Duodenal mucosa (tissue), 2 donors: ENCODE measurements around the gene THBS1.

ENCODE experiments used
- H3K27ac ChIP-seq: one replicate; pipeline ENCODE4 v1.7.0; 2013; ENCODE audit warnings: low read depth, low read length
- H3K27me3 ChIP-seq, 2 donors: one replicate each; pipeline ENCODE4 v1.7.0; 2013; ENCODE audit warnings: low read length in 2 of 2, control low read depth in 1 of 2; ENCODE audit not compliant: insufficient read depth in 2 of 2, control insufficient read depth in 1 of 2
- H3K36me3 ChIP-seq, 2 donors: one replicate each; pipeline ENCODE4 v1.7.0; 2013; ENCODE audit warnings: low read length in 2 of 2, control low read depth in 1 of 2; ENCODE audit not compliant: insufficient read depth in 2 of 2, control insufficient read depth in 1 of 2
- H3K4me1 ChIP-seq, 2 donors: one replicate each; pipeline ENCODE4 v1.7.0; 2013; ENCODE audit warnings: low read length in 2 of 2, control low read depth in 1 of 2; ENCODE audit not compliant: insufficient read depth in 2 of 2, control insufficient read depth in 1 of 2
- H3K4me3 ChIP-seq, 2 donors: one replicate each; pipeline ENCODE4 v1.7.0; 2013; ENCODE audit warnings: low read length in 2 of 2, low read depth in 1 of 2
- H3K9ac ChIP-seq, 2 donors: one replicate each; pipeline ENCODE4 v1.7.0; 2013; ENCODE audit warnings: low read length in 2 of 2, low read depth in 1 of 2
- H3K9me3 ChIP-seq, 2 donors: one replicate each; pipeline ENCODE4 v1.7.0; 2013; ENCODE audit warnings: low read length in 2 of 2, control low read depth in 1 of 2; ENCODE audit not compliant: control insufficient read depth in 1 of 2

Gene THBS1

GRCh38 chr15:39644136-39644535 lies 63.3 kb downstream of the THBS1 start:
- Histone ChIP-seq H3K27ac (no peak overlapping the region), H3K4me3 (no peak overlapping the region), H3K36me3 (no peaks in the 10 kb centered on the region), H3K27me3 (no peaks in the 10 kb centered on the region), H3K9me3 (no peaks in the 10 kb centered on the region), H3K9ac (no peak overlapping the region), H3K4me1 (no peaks in the 10 kb centered on the region)

GRCh38 chr15:39645138-39645975 lies 64.5 kb downstream of the THBS1 start:
- no peaks in the 10 kb centered on the region for H3K36me3 ChIP-seq
- H3K4me1 ChIP-seq, result no peaks in the 10 kb centered on the region
- no peaks in the 10 kb centered on the region for H3K27me3 ChIP-seq
- H3K9me3 ChIP-seq, result no peaks in the 10 kb centered on the region
- H3K9ac ChIP-seq, result no peak overlapping the region
- no peak overlapping the region for H3K4me3 ChIP-seq
- no peak overlapping the region for H3K27ac ChIP-seq

- H3K4me1 ChIP-seq, result no peaks in the 10 kb centered on the region
Measured at GRCh38 chr15:39645976-39646257, 65.0 kb downstream of the THBS1 start.

GRCh38 chr15:39646425-39646824 lies 65.5 kb downstream of the THBS1 start:
- Histone ChIP-seq H3K9me3 (no peaks in the 10 kb centered on the region), H3K27ac (no peak overlapping the region), H3K9ac (no peak overlapping the region), H3K4me3 (no peak overlapping the region), H3K4me1 (no peaks in the 10 kb centered on the region), H3K36me3 (no peaks in the 10 kb centered on the region), H3K27me3 (no peaks in the 10 kb centered on the region)

More at GRCh38 chr15:39645976-39646257, 65.0 kb downstream of the THBS1 start:
- Histone ChIP-seq H3K4me3 (no peak overlapping the region), H3K9me3 (no peaks in the 10 kb centered on the region), H3K36me3 (no peaks in the 10 kb centered on the region), H3K27ac (no peak overlapping the region), H3K27me3 (no peaks in the 10 kb centered on the region), H3K9ac (no peak overlapping the region)
